HUES48 (cell line): Measurements from ENCODE around the gene PNN.
"Not testable (repeated sequence)": the region's sequence is repeated elsewhere in the genome, so short reads cannot be mapped to it uniquely, and the experiment has no call there.

Experiments used
- H3K27ac ChIP-seq: one replicate; pipeline ENCODE4 v1.7.0; 2013; ENCODE audit warnings: low read depth, low read length, inconsistent platforms
- H3K27me3 ChIP-seq: 2 replicates; pipeline ENCODE4 v1.6.1; 2013; ENCODE audit warnings: mild to moderate bottlenecking, low read length; ENCODE audit not compliant: control insufficient read depth, insufficient read depth
- H3K36me3 ChIP-seq: 2 replicates; pipeline ENCODE4 v1.6.1; 2013; ENCODE audit warnings: low read length; ENCODE audit not compliant: control insufficient read depth, insufficient read depth
- H3K4me1 ChIP-seq: 2 replicates; pipeline ENCODE4 v1.6.1; 2013; ENCODE audit warnings: mild to moderate bottlenecking, low read length; ENCODE audit not compliant: control insufficient read depth, insufficient read depth
- H3K4me3 ChIP-seq: 2 replicates; pipeline ENCODE4 v1.5.1; 2013; ENCODE audit warnings: mild to moderate bottlenecking, low read depth, low read length
- H3K9ac ChIP-seq: 2 replicates; pipeline ENCODE4 v1.6.1; 2013; ENCODE audit warnings: mild to moderate bottlenecking, low read depth, low read length, moderate library complexity
- H3K9me3 ChIP-seq: 2 replicates; pipeline ENCODE4 v1.6.1; 2013; ENCODE audit warnings: low read length; ENCODE audit not compliant: control insufficient read depth, insufficient read depth

The PNN gene

DNA sequence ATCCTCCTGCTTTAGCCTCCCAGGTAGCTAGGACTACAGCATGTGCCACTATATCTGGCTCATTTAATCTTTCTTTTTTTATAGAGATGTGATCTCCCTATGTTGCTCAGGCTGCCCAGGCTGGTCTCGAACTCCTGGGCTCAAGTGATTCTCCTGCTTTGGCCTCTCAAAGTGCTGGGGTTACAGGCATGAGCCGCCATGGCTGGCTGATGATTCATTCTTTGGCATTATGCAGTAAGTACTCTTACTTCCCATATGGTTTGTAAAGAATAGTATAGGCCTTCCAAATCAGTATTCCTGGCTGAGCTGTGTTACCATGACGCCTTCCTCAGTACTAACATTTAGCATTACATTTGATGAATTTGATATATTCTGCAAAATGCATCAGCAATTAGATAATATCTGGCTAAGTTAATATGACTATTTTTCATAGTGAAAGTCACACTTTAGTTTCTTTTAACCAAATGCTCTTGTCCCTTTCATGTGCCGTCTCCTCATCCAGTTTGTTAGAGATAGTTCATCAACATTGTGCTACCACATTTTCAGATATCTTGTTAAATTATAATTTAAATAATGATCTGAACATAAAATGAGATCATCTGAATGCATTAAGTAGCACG, 55.5 kb downstream of the PNN start:
- Histone ChIP-seq H3K4me1 (no peaks in the 10 kb centered on the region), H3K36me3 (no peaks in the 10 kb centered on the region), H3K9me3 (no peaks in the 10 kb centered on the region), H3K27me3 (no peaks in the 10 kb centered on the region), H3K9ac (no peak overlapping the region), H3K27ac (no peak overlapping the region), H3K4me3 (no peak overlapping the region)

- not testable (repeated sequence) for H3K4me3 ChIP-seq, H3K9me3 ChIP-seq, H3K27me3 ChIP-seq, H3K9ac ChIP-seq, H3K27ac ChIP-seq, H3K4me1 ChIP-seq, H3K36me3 ChIP-seq
These were observed 56.9 kb downstream of the PNN start for GRCh38 chr14:39231751-39232553.
